Smooth muscle cell (in vitro differentiated cells): Measurements from ENCODE around the gene TPPP. TPM values are rescaled to one million over a fixed set of nuclear protein-coding genes. Genes with fewer than 3 reads are reported as not detected.

ENCODE experiments used
- DNase-seq: peaks from one replicate; lab custom pipeline; 2025; ENCODE audit not compliant: unreplicated experiment; lab: John Stamatoyannopoulos, UW
- H2AFZ ChIP-seq: fragments of 200-600 bp; sonication (generic); 2 replicates; pipeline ENCODE4 v1.6.0; 2016; ENCODE audit warnings: antibody characterized with exemption, low read depth, mild to moderate bottlenecking
- H3F3A ChIP-seq: fragments of 200-600 bp; sonication (generic); 2 replicates; pipeline ENCODE4 v1.6.0; 2017; ENCODE audit warnings: antibody characterized with exemption, low read depth
- H3K27ac ChIP-seq: fragments of 200-600 bp; sonication (generic); 2 replicates; pipeline ENCODE4 v1.5.1; 2016; ENCODE audit warnings: low read depth, mild to moderate bottlenecking
- H3K27me3 ChIP-seq: fragments of 200-600 bp; sonication (generic); 2 replicates; pipeline ENCODE4 v1.6.1; 2016; ENCODE audit warnings: low read depth, mild to moderate bottlenecking
- H3K36me3 ChIP-seq: fragments of 200-600 bp; sonication (generic); 2 replicates; pipeline ENCODE4 v1.5.1; 2016; ENCODE audit warnings: low read depth
- H3K4me1 ChIP-seq: fragments of 200-600 bp; sonication (generic); 2 replicates; pipeline ENCODE4 v1.5.1; 2016; ENCODE audit warnings: low read depth
- H3K4me2 ChIP-seq: fragments of 200-600 bp; sonication (generic); 2 replicates; pipeline ENCODE4 v1.6.0; 2016; ENCODE audit warnings: mild to moderate bottlenecking
- H3K4me3 ChIP-seq: fragments of 200-600 bp; sonication (generic); 2 replicates; pipeline ENCODE4 v1.5.1; 2016; ENCODE audit warnings: mild to moderate bottlenecking
- H3K79me2 ChIP-seq: fragments of 200-600 bp; sonication (generic); 2 replicates; pipeline ENCODE4 v1.6.0; 2016; ENCODE audit warnings: low read depth, mild to moderate bottlenecking
- H3K9ac ChIP-seq: fragments of 200-600 bp; sonication (generic); 2 replicates; pipeline ENCODE4 v1.6.0; 2016; ENCODE audit warnings: low read depth
- H3K9me3 ChIP-seq: fragments of 200-600 bp; sonication (generic); replicated peaks from 2 replicates; pipeline ENCODE4 v1.5.1; 2016; ENCODE audit warnings: low read depth
- H4K20me1 ChIP-seq: fragments of 200-600 bp; sonication (generic); 2 replicates; pipeline ENCODE4 v1.6.0; 2016; ENCODE audit warnings: low read depth
- WGBS: methylation state at CpG from one replicate; pipeline ENCODE4 v1.1.7; 2016; ENCODE audit warnings: low lambda C conversion rate; 5-methylcytosine and 5-hydroxymethylcytosine counted together
- polyA plus RNA-seq: library from polyadenylated mRNA; unstranded; fragments of >200 nt; fragmentation: Nextera tagmentation; extraction: Ambion mirVana; gene quantifications from 2 replicates; pipeline ENCODE4 v1.2.1, GENCODE V29; 2016
- total RNA-seq: library from RNA; depleted of rRNA; stranded (reverse); fragments of >200 nt; gene quantifications from 2 replicates; pipeline ENCODE4 v1.2.3, GENCODE V29; 2014
- TF ChIP-seq, protein P1 (sequence below): fragments of 200-600 bp; sonication (generic); IDR thresholded peaks from 2 replicates; pipeline ENCODE4 v1.5.1; 2017; ENCODE audit warnings: borderline replicate concordance, mild to moderate bottlenecking, antibody characterized with exemption; ENCODE audit not compliant: insufficient read depth, poor library complexity, severe bottlenecking

TPPP gene
- total and polyA plus RNA-seq, 2 experiments from 2014 or later: not detected

DNA sequence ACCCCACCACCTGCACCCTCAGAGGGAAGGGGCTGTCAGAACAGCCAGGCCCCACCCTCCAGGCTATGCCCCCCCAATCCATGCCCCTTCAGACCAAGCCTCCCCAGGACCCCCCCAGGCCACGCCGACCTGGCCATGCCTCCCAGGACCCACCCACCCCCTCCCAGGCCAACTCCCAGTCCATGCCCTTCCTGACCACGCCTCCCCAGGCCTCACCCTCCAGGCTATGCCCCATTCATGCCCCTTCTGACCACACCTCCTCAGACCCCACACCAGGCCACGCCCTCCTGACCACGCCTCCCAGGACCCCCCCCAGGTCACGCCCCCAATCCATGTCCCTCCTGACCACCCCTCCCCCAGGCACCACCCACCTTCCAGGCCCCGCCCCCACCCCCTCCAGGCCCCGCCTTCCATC is 27.6 kb downstream of the TPPP start:
- no peaks in the 10 kb centered on the region for H4K20me1 ChIP-seq
- TF ChIP-seq, protein P1, sequence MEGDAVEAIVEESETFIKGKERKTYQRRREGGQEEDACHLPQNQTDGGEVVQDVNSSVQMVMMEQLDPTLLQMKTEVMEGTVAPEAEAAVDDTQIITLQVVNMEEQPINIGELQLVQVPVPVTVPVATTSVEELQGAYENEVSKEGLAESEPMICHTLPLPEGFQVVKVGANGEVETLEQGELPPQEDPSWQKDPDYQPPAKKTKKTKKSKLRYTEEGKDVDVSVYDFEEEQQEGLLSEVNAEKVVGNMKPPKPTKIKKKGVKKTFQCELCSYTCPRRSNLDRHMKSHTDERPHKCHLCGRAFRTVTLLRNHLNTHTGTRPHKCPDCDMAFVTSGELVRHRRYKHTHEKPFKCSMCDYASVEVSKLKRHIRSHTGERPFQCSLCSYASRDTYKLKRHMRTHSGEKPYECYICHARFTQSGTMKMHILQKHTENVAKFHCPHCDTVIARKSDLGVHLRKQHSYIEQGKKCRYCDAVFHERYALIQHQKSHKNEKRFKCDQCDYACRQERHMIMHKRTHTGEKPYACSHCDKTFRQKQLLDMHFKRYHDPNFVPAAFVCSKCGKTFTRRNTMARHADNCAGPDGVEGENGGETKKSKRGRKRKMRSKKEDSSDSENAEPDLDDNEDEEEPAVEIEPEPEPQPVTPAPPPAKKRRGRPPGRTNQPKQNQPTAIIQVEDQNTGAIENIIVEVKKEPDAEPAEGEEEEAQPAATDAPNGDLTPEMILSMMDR: no peak
- no peak overlapping the region for H2AFZ ChIP-seq
- no peak overlapping the region for H3K4me2 ChIP-seq
- no peaks in the 10 kb centered on the region for H3F3A ChIP-seq
- H3K4me1 ChIP-seq: no peaks in the 10 kb centered on the region
- WGBS: no CpG with 5 or more reads among the region's 8 CpGs
- no peak for DNase-seq
- no peaks in the 10 kb centered on the region for H3K79me2 ChIP-seq
- no peak overlapping the region for H3K9ac ChIP-seq
- no peaks in the 10 kb centered on the region for H3K27me3 ChIP-seq
- H3K4me3 ChIP-seq: no peak overlapping the region
- no peaks in the 10 kb centered on the region for H3K36me3 ChIP-seq
- no peak overlapping the region for H3K27ac ChIP-seq
- no peaks in the 10 kb centered on the region for H3K9me3 ChIP-seq

DNA sequence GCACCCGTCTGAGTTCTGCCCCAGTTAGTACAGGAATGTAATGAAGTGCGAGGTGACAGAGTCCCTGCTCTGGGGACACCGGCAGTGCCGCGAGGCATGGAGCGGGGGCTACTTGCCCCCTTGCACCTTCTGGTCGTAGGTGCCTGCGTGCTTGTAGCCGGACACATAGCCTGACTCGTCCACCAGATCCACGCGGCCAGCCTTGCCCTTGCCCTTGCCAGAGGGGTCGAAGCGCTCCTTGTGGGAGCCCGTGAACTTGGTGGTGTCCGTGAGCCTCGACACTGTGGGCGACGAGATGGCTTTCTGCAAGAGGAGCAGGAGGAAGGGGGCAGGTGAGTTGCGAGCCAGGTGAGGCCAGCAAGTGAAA is 28.2 kb downstream of the TPPP start:
- H3K36me3 ChIP-seq: no peaks in the 10 kb centered on the region
- 98% methylated on average over 20 of the region's 20 CpGs for WGBS
- no peak overlapping the region for H3K4me3 ChIP-seq
- no peaks in the 10 kb centered on the region for H3K79me2 ChIP-seq
- H2AFZ ChIP-seq: no peak overlapping the region
- H3F3A ChIP-seq: no peaks in the 10 kb centered on the region
- H3K4me1 ChIP-seq: no peaks in the 10 kb centered on the region
- no peaks in the 10 kb centered on the region for H3K27me3 ChIP-seq
- DNase-seq: no peak
- no peak overlapping the region for H3K27ac ChIP-seq
- H3K9me3 ChIP-seq: no peaks in the 10 kb centered on the region
- no peak overlapping the region for H3K9ac ChIP-seq
- no peaks in the 10 kb centered on the region for H4K20me1 ChIP-seq
- H3K4me2 ChIP-seq: no peak overlapping the region
- TF ChIP-seq, protein P1: no peak

DNA sequence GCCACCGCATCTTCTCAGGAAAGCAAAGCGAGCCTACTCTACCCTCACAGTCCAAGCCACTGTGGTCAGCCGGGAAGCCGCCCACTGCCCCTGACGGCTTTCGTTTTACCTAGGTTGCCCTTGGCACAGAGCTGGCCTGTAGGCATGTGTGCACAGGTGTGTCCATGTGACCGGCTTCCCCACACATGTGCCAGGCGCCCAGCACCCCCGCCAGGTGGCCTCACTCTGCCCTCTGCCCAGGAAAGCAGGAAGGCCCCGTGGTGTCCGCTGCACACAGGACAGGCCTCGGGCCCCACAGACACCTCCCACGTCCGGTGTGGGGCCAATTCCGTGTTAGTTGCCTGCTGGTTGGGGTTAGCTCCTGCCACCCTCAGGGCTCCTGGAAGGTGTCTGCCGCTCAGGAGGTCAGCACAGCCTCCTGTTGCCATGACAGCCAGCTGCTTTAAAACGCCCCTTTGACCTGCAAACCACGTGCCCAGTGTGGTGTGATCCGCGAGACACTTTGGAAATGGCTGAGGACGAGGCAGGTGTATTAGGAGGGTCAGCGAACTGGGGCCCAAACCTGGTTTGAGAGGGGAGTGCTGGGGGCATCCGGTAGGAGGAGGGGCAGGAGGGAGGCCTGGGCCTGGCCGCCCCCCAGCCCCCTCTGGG is 28.7 kb downstream of the TPPP start:
- H3K36me3 ChIP-seq: no peaks in the 10 kb centered on the region
- H3K9ac ChIP-seq: no peak overlapping the region
- H3K4me3 ChIP-seq: no peak overlapping the region
- no peak for DNase-seq
- H3K4me2 ChIP-seq: no peak overlapping the region
- TF ChIP-seq, protein P1: no peak
- H3K79me2 ChIP-seq: no peaks in the 10 kb centered on the region
- no peak overlapping the region for H3K27ac ChIP-seq
- no peaks in the 10 kb centered on the region for H3K27me3 ChIP-seq
- no peaks in the 10 kb centered on the region for H3K4me1 ChIP-seq
- no peaks in the 10 kb centered on the region for H3F3A ChIP-seq
- no peaks in the 10 kb centered on the region for H4K20me1 ChIP-seq
- 96% methylated on average over 24 of the region's 24 CpGs for WGBS
- H2AFZ ChIP-seq: no peak overlapping the region
- no peaks in the 10 kb centered on the region for H3K9me3 ChIP-seq
